HepG2 (cell line): ENCODE results near the gene METTL26. TPM values are rescaled to one million over a fixed set of nuclear protein-coding genes. Genes with fewer than 3 reads are reported as not detected.

Experiments
- AKAP8 ChIP-seq: sonication (generic); formaldehyde crosslinking; IDR thresholded peaks from 2 replicates; pipeline ENCODE4 v1.5.1; 2020; ENCODE audit warnings: mild to moderate bottlenecking, missing genetic modification reagents
- KDM2A ChIP-seq: sonication (generic); formaldehyde crosslinking; IDR thresholded peaks from 2 replicates; pipeline ENCODE4 v1.4.0; 2020; ENCODE audit warnings: low read depth, missing genetic modification reagents, borderline replicate concordance
- KDM6A ChIP-seq: IDR thresholded peaks from 2 replicates; pipeline ENCODE4 v1.6.1; 2016; ENCODE audit warnings: low read depth
- NFKB2 ChIP-seq: sonication (generic); formaldehyde crosslinking; IDR thresholded peaks from 2 replicates; pipeline ENCODE4 v1.4.0; 2020; ENCODE audit warnings: missing genetic modification reagents, borderline replicate concordance
- RFXAP ChIP-seq: sonication (generic); formaldehyde crosslinking; IDR thresholded peaks from 2 replicates; pipeline ENCODE4 v1.4.0; 2020; ENCODE audit warnings: missing genetic modification reagents, borderline replicate concordance
- ZBTB7B ChIP-seq: sonication (generic); formaldehyde crosslinking; IDR thresholded peaks from 2 replicates; pipeline ENCODE4 v1.4.0; 2020; ENCODE audit warnings: missing genetic modification reagents
- ZFP90 ChIP-seq: sonication (generic); formaldehyde crosslinking; IDR thresholded peaks from 2 replicates; pipeline ENCODE4 v1.8.0; 2022; ENCODE audit warnings: missing genetic modification reagents, mild to moderate bottlenecking, inconsistent platforms, borderline replicate concordance
- ZNF274 ChIP-seq: sonication (generic); formaldehyde crosslinking; IDR thresholded peaks from 2 replicates; pipeline ENCODE4 v1.5.1; 2020; ENCODE audit warnings: mild to moderate bottlenecking, missing genetic modification reagents
- ZSCAN29 ChIP-seq: sonication (generic); formaldehyde crosslinking; conservative IDR thresholded peaks from 2 replicates; pipeline ENCODE4 v1.4.0; 2020; ENCODE audit warnings: mild to moderate bottlenecking, missing genetic modification reagents
- polyA plus RNA-seq, 8 experiments: library from polyadenylated mRNA; depleted of rRNA in 3 of 8; stranded (reverse) in 7 of 8; unstranded in 1 of 8; fragments of >200 nt; fragmentation: Illumina TruSeq in 4 of 8; extraction: Trizol in 4 of 8; gene quantifications; 2 replicates each; pipeline versions ENCODE4 v1.2.1 to v1.2.3, GENCODE V29; 2011 to 2016; ENCODE audit warnings: low read depth in 4 of 8, missing spikeins in 1 of 8, mixed read lengths in 1 of 8; ENCODE audit not compliant: insufficient read depth in 1 of 8
- total RNA-seq, 5 experiments: library from RNA; depleted of rRNA; stranded (reverse); fragments of >200 nt; fragmentation: Illumina TruSeq; extraction: Trizol; gene quantifications; 2 replicates each; pipeline ENCODE4 v1.2.3, GENCODE V29; 2016; ENCODE audit warnings: low read depth in 1 of 5
- TF ChIP-seq, protein P1 (sequence below): sonication (generic); formaldehyde crosslinking; IDR thresholded peaks from 2 replicates; pipeline ENCODE4 v1.8.1; 2023; ENCODE audit warnings: mild to moderate bottlenecking, missing genetic modification reagents, borderline replicate concordance
- TF ChIP-seq, protein P2 (sequence below): sonication (generic); formaldehyde crosslinking; conservative IDR thresholded peaks from 2 replicates; pipeline ENCODE4 v1.8.0; 2022; ENCODE audit warnings: mild to moderate bottlenecking, moderate library complexity, missing genetic modification reagents
- TF ChIP-seq, protein P3 (sequence below): sonication (generic); formaldehyde crosslinking; IDR thresholded peaks from 2 replicates; pipeline ENCODE4 v1.5.1; 2020; ENCODE audit warnings: missing genetic modification reagents, mild to moderate bottlenecking, borderline replicate concordance
- TF ChIP-seq, protein P4 (sequence below): sonication (generic); formaldehyde crosslinking; IDR thresholded peaks from 2 replicates; pipeline ENCODE4 v1.5.0; 2020; ENCODE audit warnings: mild to moderate bottlenecking, missing genetic modification reagents
- TF ChIP-seq, protein P5 (sequence below): sonication (generic); formaldehyde crosslinking; IDR thresholded peaks from 2 replicates; pipeline ENCODE4 v1.5.0; 2020; ENCODE audit warnings: mild to moderate bottlenecking, missing genetic modification reagents

METTL26 gene
- total and polyA plus RNA-seq, 2 of the 13 experiments (the other 11 are each of a cell fraction or from before 2014, with no cell fraction given), result 65.5 to 70.1 TPM

DNA sequence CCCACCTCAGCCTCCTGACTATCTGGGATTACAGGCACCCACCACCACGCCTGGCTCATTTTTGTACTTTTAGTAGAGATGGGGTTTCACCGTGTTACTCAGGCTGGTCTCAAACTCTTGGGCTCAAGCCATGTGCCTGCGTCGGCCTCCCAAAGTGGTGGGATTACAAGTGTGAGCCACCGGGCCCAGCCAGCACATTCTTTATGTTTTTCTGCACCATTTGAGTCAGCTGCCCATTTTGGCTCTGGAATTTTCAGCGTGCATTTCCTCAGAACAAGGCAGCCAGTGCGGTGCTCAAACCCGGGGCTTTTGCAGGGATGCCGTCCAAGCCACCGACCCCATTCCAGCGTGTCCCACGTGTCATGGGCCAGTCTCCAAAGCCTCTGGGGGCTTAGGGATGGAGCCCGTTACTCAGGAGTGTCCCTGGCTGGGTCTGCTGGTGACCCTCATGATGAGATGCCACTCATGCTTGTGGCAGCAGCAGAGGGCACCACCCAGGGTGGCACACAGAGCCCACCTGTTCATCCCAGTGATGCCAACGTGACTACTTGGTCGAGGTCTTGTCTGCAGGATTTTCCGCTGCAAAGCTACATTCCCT, 50.0 kb downstream of the METTL26 start (continued):
- TF ChIP-seq, protein P1, sequence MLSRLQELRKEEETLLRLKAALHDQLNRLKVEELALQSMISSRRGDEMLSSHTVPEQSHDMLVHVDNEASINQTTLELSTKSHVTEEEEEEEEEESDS (CRISPR knock-in tag), result no peak
- no peak for TF ChIP-seq RFXAP (CRISPR knock-in tag)
- TF ChIP-seq KDM2A (CRISPR knock-in tag), result peak; percentile 40; the same call in 1 of the 2 replicates
- TF ChIP-seq ZSCAN29 (CRISPR knock-in tag), result no peak
- TF ChIP-seq, protein P2, sequence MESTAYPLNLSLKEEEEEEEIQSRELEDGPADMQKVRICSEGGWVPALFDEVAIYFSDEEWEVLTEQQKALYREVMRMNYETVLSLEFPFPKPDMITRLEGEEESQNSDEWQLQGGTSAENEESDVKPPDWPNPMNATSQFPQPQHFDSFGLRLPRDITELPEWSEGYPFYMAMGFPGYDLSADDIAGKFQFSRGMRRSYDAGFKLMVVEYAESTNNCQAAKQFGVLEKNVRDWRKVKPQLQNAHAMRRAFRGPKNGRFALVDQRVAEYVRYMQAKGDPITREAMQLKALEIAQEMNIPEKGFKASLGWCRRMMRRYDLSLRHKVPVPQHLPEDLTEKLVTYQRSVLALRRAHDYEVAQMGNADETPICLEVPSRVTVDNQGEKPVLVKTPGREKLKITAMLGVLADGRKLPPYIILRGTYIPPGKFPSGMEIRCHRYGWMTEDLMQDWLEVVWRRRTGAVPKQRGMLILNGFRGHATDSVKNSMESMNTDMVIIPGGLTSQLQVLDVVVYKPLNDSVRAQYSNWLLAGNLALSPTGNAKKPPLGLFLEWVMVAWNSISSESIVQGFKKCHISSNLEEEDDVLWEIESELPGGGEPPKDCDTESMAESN (CRISPR knock-in tag), result no peak
- 0 out of 2 replicates have a peak, but pooled peaks have one; percentile 18 for TF ChIP-seq ZNF274 (CRISPR knock-in tag)
- TF ChIP-seq, protein P3, sequence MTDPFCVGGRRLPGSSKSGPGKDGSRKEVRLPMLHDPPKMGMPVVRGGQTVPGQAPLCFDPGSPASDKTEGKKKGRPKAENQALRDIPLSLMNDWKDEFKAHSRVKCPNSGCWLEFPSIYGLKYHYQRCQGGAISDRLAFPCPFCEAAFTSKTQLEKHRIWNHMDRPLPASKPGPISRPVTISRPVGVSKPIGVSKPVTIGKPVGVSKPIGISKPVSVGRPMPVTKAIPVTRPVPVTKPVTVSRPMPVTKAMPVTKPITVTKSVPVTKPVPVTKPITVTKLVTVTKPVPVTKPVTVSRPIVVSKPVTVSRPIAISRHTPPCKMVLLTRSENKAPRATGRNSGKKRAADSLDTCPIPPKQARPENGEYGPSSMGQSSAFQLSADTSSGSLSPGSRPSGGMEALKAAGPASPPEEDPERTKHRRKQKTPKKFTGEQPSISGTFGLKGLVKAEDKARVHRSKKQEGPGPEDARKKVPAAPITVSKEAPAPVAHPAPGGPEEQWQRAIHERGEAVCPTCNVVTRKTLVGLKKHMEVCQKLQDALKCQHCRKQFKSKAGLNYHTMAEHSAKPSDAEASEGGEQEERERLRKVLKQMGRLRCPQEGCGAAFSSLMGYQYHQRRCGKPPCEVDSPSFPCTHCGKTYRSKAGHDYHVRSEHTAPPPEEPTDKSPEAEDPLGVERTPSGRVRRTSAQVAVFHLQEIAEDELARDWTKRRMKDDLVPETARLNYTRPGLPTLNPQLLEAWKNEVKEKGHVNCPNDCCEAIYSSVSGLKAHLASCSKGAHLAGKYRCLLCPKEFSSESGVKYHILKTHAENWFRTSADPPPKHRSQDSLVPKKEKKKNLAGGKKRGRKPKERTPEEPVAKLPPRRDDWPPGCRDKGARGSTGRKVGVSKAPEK (CRISPR knock-in tag), result no peak
- TF ChIP-seq KDM6A (CRISPR knock-in tag), result no peak
- peak; percentile 23; the same call in 1 of the 2 replicates for TF ChIP-seq NFKB2 (CRISPR knock-in tag)
- TF ChIP-seq ZBTB7B, result no peak
- TF ChIP-seq, protein P4, sequence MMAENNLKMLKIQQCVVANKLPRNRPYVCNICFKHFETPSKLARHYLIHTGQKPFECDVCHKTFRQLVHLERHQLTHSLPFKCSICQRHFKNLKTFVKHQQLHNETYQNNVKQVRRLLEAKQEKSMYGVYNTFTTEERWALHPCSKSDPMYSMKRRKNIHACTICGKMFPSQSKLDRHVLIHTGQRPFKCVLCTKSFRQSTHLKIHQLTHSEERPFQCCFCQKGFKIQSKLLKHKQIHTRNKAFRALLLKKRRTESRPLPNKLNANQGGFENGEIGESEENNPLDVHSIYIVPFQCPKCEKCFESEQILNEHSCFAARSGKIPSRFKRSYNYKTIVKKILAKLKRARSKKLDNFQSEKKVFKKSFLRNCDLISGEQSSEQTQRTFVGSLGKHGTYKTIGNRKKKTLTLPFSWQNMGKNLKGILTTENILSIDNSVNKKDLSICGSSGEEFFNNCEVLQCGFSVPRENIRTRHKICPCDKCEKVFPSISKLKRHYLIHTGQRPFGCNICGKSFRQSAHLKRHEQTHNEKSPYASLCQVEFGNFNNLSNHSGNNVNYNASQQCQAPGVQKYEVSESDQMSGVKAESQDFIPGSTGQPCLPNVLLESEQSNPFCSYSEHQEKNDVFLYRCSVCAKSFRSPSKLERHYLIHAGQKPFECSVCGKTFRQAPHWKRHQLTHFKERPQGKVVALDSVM (CRISPR knock-in tag), result no peak
- TF ChIP-seq AKAP8, result peak; percentile 75; the same call in 1 of the 2 replicates
- TF ChIP-seq, protein P5, sequence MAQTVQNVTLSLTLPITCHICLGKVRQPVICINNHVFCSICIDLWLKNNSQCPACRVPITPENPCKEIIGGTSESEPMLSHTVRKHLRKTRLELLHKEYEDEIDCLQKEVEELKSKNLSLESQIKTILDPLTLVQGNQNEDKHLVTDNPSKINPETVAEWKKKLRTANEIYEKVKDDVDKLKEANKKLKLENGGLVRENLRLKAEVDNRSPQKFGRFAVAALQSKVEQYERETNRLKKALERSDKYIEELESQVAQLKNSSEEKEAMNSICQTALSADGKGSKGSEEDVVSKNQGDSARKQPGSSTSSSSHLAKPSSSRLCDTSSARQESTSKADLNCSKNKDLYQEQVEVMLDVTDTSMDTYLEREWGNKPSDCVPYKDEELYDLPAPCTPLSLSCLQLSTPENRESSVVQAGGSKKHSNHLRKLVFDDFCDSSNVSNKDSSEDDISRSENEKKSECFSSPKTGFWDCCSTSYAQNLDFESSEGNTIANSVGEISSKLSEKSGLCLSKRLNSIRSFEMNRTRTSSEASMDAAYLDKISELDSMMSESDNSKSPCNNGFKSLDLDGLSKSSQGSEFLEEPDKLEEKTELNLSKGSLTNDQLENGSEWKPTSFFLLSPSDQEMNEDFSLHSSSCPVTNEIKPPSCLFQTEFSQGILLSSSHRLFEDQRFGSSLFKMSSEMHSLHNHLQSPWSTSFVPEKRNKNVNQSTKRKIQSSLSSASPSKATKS (CRISPR knock-in tag), result no peak
- no peak for TF ChIP-seq ZFP90 (CRISPR knock-in tag)
- TF ChIP-seq, all 625 proteins: peak for 7
